HCT116 (cell line): Measurements from ENCODE around the gene LCNL1. TPM values are rescaled to one million over a fixed set of nuclear protein-coding genes. Genes with fewer than 3 reads are reported as not detected.

Experiments
- ATAC-seq: fragments of 200-7000 bp; cut with Tn5 transposase; 2 replicates; pipeline ENCODE4 v1.9.1; 2020; ENCODE audit warnings: mild to moderate bottlenecking, moderate library complexity
- BruUV-seq: library from RNA; stranded (reverse); fragments of 400-500 nt; replicated peaks from 2 replicates; lab custom pipeline; 2021; lab: Mats Ljungman, UMichigan
- CTCF ChIA-PET: fragments of 300-600 bp; sonication (Branson Sonifier 250); formaldehyde crosslinking; loops from one replicate; lab custom pipeline; 2021; ENCODE audit warnings: antibody characterized with exemption; lab: Charles Lee
- POLR2A ChIA-PET: fragments of 300-600, 350-600 bp; sonication (Branson Sonifier 250); formaldehyde crosslinking; loops from one replicate; lab custom pipeline; 2021; ENCODE audit warnings: antibody characterized with exemption; lab: Charles Lee
- RAD21 ChIA-PET, 2 experiments: fragments of 300-600 bp; sonication (Branson Sonifier 250); formaldehyde crosslinking; loops; one replicate each; lab custom pipeline; 2023; ENCODE audit warnings: low total read pairs in 2 of 2; ENCODE audit not compliant: uncharacterized antibody in 2 of 2, unreplicated experiment in 2 of 2, low non-redundant PET in 1 of 2; lab: Charles Lee
- DNase-seq: peaks from one replicate; pipeline ENCODE4 v3.0.0-alpha.2; 2010; ENCODE audit warnings: low read depth, low spot score
- H2AFZ ChIP-seq: fragments of 200-600 bp; shearing (Covaris generic), sonication (generic); 2 replicates; pipeline ENCODE4 v1.6.1; 2017; ENCODE audit warnings: low read depth, mixed run types, mixed read lengths, antibody characterized with exemption, low read length; ENCODE audit not compliant: poor library complexity, severe bottlenecking
- H3K27ac ChIP-seq: 2 replicates; pipeline ENCODE4 v1.5.1; 2012; ENCODE audit warnings: low read depth, low read length
- H3K27me3 ChIP-seq: fragments of 200-600 bp; sonication (generic); 2 replicates; pipeline ENCODE4 v1.6.1; 2016; ENCODE audit warnings: mixed run types, low read length, mixed read lengths; ENCODE audit not compliant: insufficient read depth
- H3K36me3 ChIP-seq, 2 experiments: fragments of 200-500 bp in 1 of 2; fragments of 200-600 bp in 1 of 2; sonication (Bioruptor generic) in 1 of 2; sonication (generic) in 1 of 2; 2 replicates each; pipeline versions ENCODE4 v1.5.1 to v1.6.1; 2014 to 2016; ENCODE audit warnings: low read length in 2 of 2, inconsistent platforms in 1 of 2, mixed read lengths in 1 of 2, mixed run types in 1 of 2; ENCODE audit not compliant: insufficient read depth in 2 of 2, control insufficient read depth in 1 of 2
- H3K4me1 ChIP-seq, 2 experiments: fragments of 200-600 bp in 1 of 2; sonication (generic) in 1 of 2; 2 replicates each; pipeline versions ENCODE4 v1.5.1 to v1.6.1; 2012 to 2017; ENCODE audit warnings: low read length in 2 of 2, inconsistent platforms in 1 of 2, mild to moderate bottlenecking in 1 of 2, mixed read lengths in 1 of 2, mixed run types in 1 of 2, moderate library complexity in 1 of 2; ENCODE audit not compliant: insufficient read depth in 2 of 2, control insufficient read depth in 1 of 2
- H3K4me2 ChIP-seq: fragments of 200-600 bp; sonication (generic); 2 replicates; pipeline ENCODE4 v1.6.1; 2017; ENCODE audit warnings: mixed run types, low read length, mixed read lengths
- H3K4me3 ChIP-seq, 2 experiments: fragments of 200-600 bp in 1 of 2; sonication (generic) in 1 of 2; replicated peaks in 1 of 2; 2 replicates each; pipeline ENCODE4 v1.5.1; 2011 to 2016; ENCODE audit warnings: low read length in 2 of 2, control low read depth in 1 of 2, low read depth in 1 of 2, mild to moderate bottlenecking in 1 of 2, mixed read lengths in 1 of 2, mixed run types in 1 of 2
- H3K79me2 ChIP-seq: fragments of 200-600 bp; sonication (generic); 2 replicates; pipeline ENCODE4 v1.6.1; 2017; ENCODE audit warnings: mild to moderate bottlenecking, mixed run types, low read length, moderate library complexity, mixed read lengths; ENCODE audit not compliant: insufficient read depth
- H3K9ac ChIP-seq: fragments of 200-600 bp; sonication (generic); 2 replicates; pipeline ENCODE4 v1.6.1; 2016; ENCODE audit warnings: low read length, mixed read lengths
- H3K9me2 ChIP-seq: fragments of 200-600 bp; sonication (generic), shearing (Covaris generic); 2 replicates; pipeline ENCODE4 v1.6.1; 2017; ENCODE audit warnings: mixed run types, mild to moderate bottlenecking, moderate library complexity; ENCODE audit not compliant: insufficient read depth
- H3K9me3 ChIP-seq, 2 experiments: fragments of 200-500 bp in 1 of 2; fragments of 200-600 bp in 1 of 2; sonication (Bioruptor generic) in 1 of 2; sonication (generic) in 1 of 2; 2 replicates each; pipeline ENCODE4 v1.6.1; 2014 to 2017; ENCODE audit warnings: low read length in 2 of 2, mixed read lengths in 2 of 2, inconsistent platforms in 1 of 2, low read depth in 1 of 2, mild to moderate bottlenecking in 1 of 2, mixed run types in 1 of 2, moderate library complexity in 1 of 2; ENCODE audit not compliant: control insufficient read depth in 1 of 2, insufficient read depth in 1 of 2
- H4K20me1 ChIP-seq: fragments of 200-600 bp; sonication (generic), shearing (Covaris generic); 2 replicates; pipeline ENCODE4 v1.6.1; 2017; ENCODE audit warnings: mixed run types, mild to moderate bottlenecking, moderate library complexity; ENCODE audit not compliant: insufficient read depth
- ATF3 ChIP-seq: IDR thresholded peaks from 2 replicates; pipeline ENCODE4 v1.6.1; 2012
- CTCF ChIP-seq, 3 experiments: fragments of 200-600 bp in 1 of 3; sonication (generic) in 1 of 3; IDR thresholded peaks in 2 of 3; conservative IDR thresholded peaks in 1 of 3; 2 replicates each; pipeline ENCODE4 v1.5.1; 2012 to 2017; ENCODE audit warnings: low read depth in 2 of 3, low read length in 2 of 3, antibody characterized with exemption in 1 of 3, borderline replicate concordance in 1 of 3, control low read depth in 1 of 3, mild to moderate bottlenecking in 1 of 3, mixed read lengths in 1 of 3, mixed run types in 1 of 3, moderate library complexity in 1 of 3; ENCODE audit not compliant: insufficient read depth in 1 of 3
- REST ChIP-seq: IDR thresholded peaks from 2 replicates; pipeline ENCODE4 v1.6.1; 2012; ENCODE audit warnings: low read depth
- SIN3A ChIP-seq: IDR thresholded peaks from 2 replicates; pipeline ENCODE4 v1.6.1; 2012; ENCODE audit warnings: low read depth
- SP1 ChIP-seq: IDR thresholded peaks from 2 replicates; pipeline ENCODE4 v1.6.1; 2012; ENCODE audit warnings: low read depth
- ZBTB33 ChIP-seq: IDR thresholded peaks from 2 replicates; pipeline ENCODE4 v1.6.1; 2011; ENCODE audit warnings: mild to moderate bottlenecking, low read length, moderate library complexity; ENCODE audit not compliant: insufficient replicate concordance; ENCODE audit errors: extremely low read depth
- ZNF274 ChIP-seq: fragments of 200-500 bp; sonication (Bioruptor generic); IDR thresholded peaks from 2 replicates; pipeline ENCODE4 v1.6.1; 2014; ENCODE audit warnings: mild to moderate bottlenecking, low read depth, low read length, inconsistent platforms
- intact Hi-C: fragments of 100-400 bp; cut with micrococcal nuclease; formaldehyde crosslinking; loops from 2 replicates; pipeline ENCODE4 v1.10.0; 2022
- total RNA-seq: library from RNA; stranded (reverse); gene quantifications from one replicate; pipeline ENCODE4 v1.2.1, GENCODE V29; 2021; ENCODE audit not compliant: unreplicated experiment

LCNL1 gene
- total RNA-seq, 1 experiment from 2014 or later: 0.44 TPM

GRCh38 chr9:136974817-136975535, 7.8 kb upstream of the LCNL1 start (continued):
- TF ChIP-seq ZNF274 (no peak), ZBTB33 (no peak), ATF3 (no peak), SIN3A (no peak), REST (no peak)

- peaks cover 2 to 32% of the 10 kb centered on the region in 2 experiments; a peak in 3 of 4 replicates for H3K4me1 ChIP-seq
- no peak overlapping the region for H2AFZ ChIP-seq
- no TSS peak for BruUV-seq
- H3K27me3 ChIP-seq: no peaks in the 10 kb centered on the region
- H3K9me3 ChIP-seq: no peaks in the 10 kb centered on the region
- H4K20me1 ChIP-seq: no peaks in the 10 kb centered on the region
- no peak overlapping the region for H3K9ac ChIP-seq
- no peaks in the 10 kb centered on the region for H3K36me3 ChIP-seq
- no peaks in the 10 kb centered on the region for H3K79me2 ChIP-seq
- H3K4me2 ChIP-seq: peak overlapping the region; percentile 32
- no peak overlapping the region for H3K4me3 ChIP-seq
- ChIA-PET POLR2A (no interaction called here), CTCF (interaction anchor here (1.0 to 2.0 kb wide), 4 partner anchors 10 to 93 kb away, joined by 3 to 8 read pairs (median 6); partner anchors contain the start of gene PAXX), RAD21 (no interaction called here)
- ATAC-seq (no peak), DNase-seq (no peak)
- H3K27ac ChIP-seq: no peak overlapping the region; the same call in 1 of the 2 replicates
- intact Hi-C loops: no loop called here
- H3K9me2 ChIP-seq: no peaks in the 10 kb centered on the region
- TF ChIP-seq SP1 (no peak), CTCF (IDR thresholded peaks at IDR 0.05 in 2 of 3, conservative IDR thresholded peaks at IDR 0.05 in 1 of 3; ENCODE audit: borderline replicate concordance in 1 of 3, insufficient read depth in 1 of 3, low read depth in 2 of 3, low read length in 2 of 3) (peak in 2 of 3 experiments; percentile 43 to 55; a peak in 5 of 6 replicates)
Observed at GRCh38 chr9:136975644-136976043, 7.1 kb upstream of the LCNL1 start.
